ENCODE results near the gene CUEDC1.
"Not testable (repeated sequence)": the region's sequence is repeated elsewhere in the genome, so short reads cannot be mapped to it uniquely, and the experiment has no call there.

CUEDC1 gene

GRCh38 chr17:57938061-57938502 is 17.1 kb downstream of the CUEDC1 start:
- no peak for DNase-seq (ENCODE audit: low read depth in 2 of 2)

- no peak for DNase-seq (ENCODE audit: low read depth in 2 of 2)
These were observed 17.7 kb downstream of the CUEDC1 start for GRCh38 chr17:57937492-57937891.

- DNase-seq (ENCODE audit: low read depth in 2 of 2) = no peak
These were observed 19.1 kb downstream of the CUEDC1 start for GRCh38 chr17:57935833-57936807.

GRCh38 chr17:57931488-57932137 is 23.6 kb downstream of the CUEDC1 start:
- no peak for DNase-seq (ENCODE audit: low read depth in 2 of 2)

- DNase-seq (ENCODE audit: low read depth in 2 of 2) = no peak
These were observed 25.0 kb downstream of the CUEDC1 start for GRCh38 chr17:57930239-57930638.

- no peak for DNase-seq (ENCODE audit: low read depth in 2 of 2)
These were observed 25.8 kb downstream of the CUEDC1 start for GRCh38 chr17:57929386-57929785.

- no peak for DNase-seq (ENCODE audit: low read depth in 2 of 2)
These were observed 26.3 kb downstream of the CUEDC1 start for GRCh38 chr17:57928928-57929327.

- DNase-seq (ENCODE audit: low read depth in 2 of 2) = no peak
These were observed 28.0 kb downstream of the CUEDC1 start for GRCh38 chr17:57927048-57927723.

GRCh38 chr17:57926723-57927047 is 28.5 kb downstream of the CUEDC1 start:
- DNase-seq (ENCODE audit: low read depth in 2 of 2) = no peak

- no peak for DNase-seq (ENCODE audit: low read depth in 2 of 2)
These were observed 29.7 kb downstream of the CUEDC1 start for GRCh38 chr17:57925361-57925990.

GRCh38 chr17:57924677-57925076 is 30.5 kb downstream of the CUEDC1 start:
- DNase-seq (ENCODE audit: low read depth in 2 of 2) = no peak

- no peak for DNase-seq (ENCODE audit: low read depth in 2 of 2)
These were observed 31.9 kb downstream of the CUEDC1 start for GRCh38 chr17:57923182-57923872.

- DNase-seq (ENCODE audit: low read depth in 2 of 2) = not testable (repeated sequence)
These were observed 32.5 kb downstream of the CUEDC1 start for GRCh38 chr17:57922745-57923144.

- DNase-seq (ENCODE audit: low read depth in 2 of 2) = no peak
These were observed 34.1 kb downstream of the CUEDC1 start for GRCh38 chr17:57920916-57921703.

- DNase-seq (ENCODE audit: low read depth in 2 of 2) = no peak
These were observed 35.3 kb downstream of the CUEDC1 start for GRCh38 chr17:57919918-57920317.

GRCh38 chr17:57918017-57918895 is 37.0 kb downstream of the CUEDC1 start:
- no peak for DNase-seq (ENCODE audit: low read depth in 2 of 2)

- no peak for DNase-seq (ENCODE audit: low read depth in 2 of 2)
These were observed 38.0 kb downstream of the CUEDC1 start for GRCh38 chr17:57916925-57917858.

GRCh38 chr17:57915985-57916757 is 39.0 kb downstream of the CUEDC1 start:
- no peak for DNase-seq (ENCODE audit: low read depth in 2 of 2)

All from stimulated activated CD8-positive, alpha-beta memory T cell treated with anti-CD3 and anti-CD28 coated beads, Interleukin-2, amount 100 ng/mL, for 1 hour (primary cell).